GM19467 (cell line): ENCODE measurements around the gene GSTA5.
"Not testable (repeated sequence)": the region's sequence is repeated elsewhere in the genome, so short reads cannot be mapped to it uniquely, and the experiment has no call there.

Source experiments
- ATAC-seq: cut with Tn5 transposase; IDR thresholded peaks from one replicate; pipeline ENCODE4 v1.9.1; 2021; ENCODE audit warnings: mild to moderate bottlenecking, moderate library complexity; ENCODE audit not compliant: unreplicated experiment

The GSTA5 gene

GRCh38 chr6:52794366-52794765 is 46.2 kb downstream of the GSTA5 start:
- ATAC-seq: not testable (repeated sequence)

- ATAC-seq: no peak
Measured at GRCh38 chr6:52790861-52791260, 49.8 kb downstream of the GSTA5 start.

GRCh38 chr6:52789658-52790057 is 51.0 kb downstream of the GSTA5 start:
- not testable (repeated sequence) for ATAC-seq

GRCh38 chr6:52788478-52788877 is 52.1 kb downstream of the GSTA5 start:
- ATAC-seq: no peak

GRCh38 chr6:52787917-52788316 is 52.7 kb downstream of the GSTA5 start:
- ATAC-seq: no peak

GRCh38 chr6:52786249-52786956 is 54.2 kb downstream of the GSTA5 start:
- ATAC-seq: no peak

- not testable (repeated sequence) for ATAC-seq
Measured at GRCh38 chr6:52782696-52783274, 57.8 kb downstream of the GSTA5 start.

GRCh38 chr6:52782209-52782608 is 58.4 kb downstream of the GSTA5 start:
- not testable (repeated sequence) for ATAC-seq
